MCF 10A (cell line): ENCODE measurements around the gene ELMO1. TPM values are rescaled to one million over a fixed set of nuclear protein-coding genes. Genes with fewer than 3 reads are reported as not detected.

Experiments used
- BruUV-seq: library from RNA; stranded (reverse); fragments of 400-500 nt; replicated peaks from 2 replicates; lab custom pipeline; 2021; lab: Mats Ljungman, UMichigan
- CTCF ChIA-PET: fragments of 300-600 bp; sonication (Branson Sonifier 250); formaldehyde crosslinking; extraction: SDS; loops from one replicate; lab custom pipeline; 2021; ENCODE audit warnings: antibody characterized with exemption, inconsistent platforms; lab: Yijun Ruan, JAX
- POLR2A ChIA-PET: fragments of 300-600, 350-650 bp; sonication (Branson Sonifier 250); formaldehyde crosslinking; extraction: SDS; loops from one replicate; lab custom pipeline; 2020; ENCODE audit warnings: antibody characterized with exemption, inconsistent platforms; lab: Yijun Ruan, JAX
- DNase-seq: peaks from one replicate; pipeline ENCODE4 v3.0.0-alpha.2; 2018; ENCODE audit not compliant: unreplicated experiment
- H3K27ac Mint-ChIP-seq: one replicate; pipeline ENCODE4 v1.8.0; 2022; ENCODE audit warnings: mild to moderate bottlenecking, low read depth, mixed read lengths; ENCODE audit not compliant: unreplicated experiment
- H3K27me3 Mint-ChIP-seq: one replicate; pipeline ENCODE4 v1.8.0; 2022; ENCODE audit warnings: mixed read lengths; ENCODE audit not compliant: insufficient read depth, unreplicated experiment
- H3K36me3 Mint-ChIP-seq: one replicate; pipeline ENCODE4 v1.8.0; 2022; ENCODE audit warnings: mild to moderate bottlenecking, moderate library complexity, mixed read lengths; ENCODE audit not compliant: insufficient read depth, unreplicated experiment
- H3K4me1 Mint-ChIP-seq: one replicate; pipeline ENCODE4 v1.8.0; 2022; ENCODE audit warnings: mixed read lengths; ENCODE audit not compliant: insufficient read depth, unreplicated experiment
- H3K4me3 Mint-ChIP-seq: one replicate; pipeline ENCODE4 v1.8.0; 2022; ENCODE audit warnings: mild to moderate bottlenecking, moderate library complexity, mixed read lengths; ENCODE audit not compliant: unreplicated experiment
- H3K9me3 Mint-ChIP-seq: one replicate; pipeline ENCODE4 v1.8.0; 2022; ENCODE audit warnings: mixed read lengths; ENCODE audit not compliant: unreplicated experiment
- intact Hi-C: fragments of 100-400 bp; cut with micrococcal nuclease; formaldehyde crosslinking; loops from 2 replicates; pipeline ENCODE4 v1.14.1; 2022
- total RNA-seq: library from RNA; stranded (reverse); gene quantifications from 2 replicates; pipeline ENCODE4 v1.2.3, GENCODE V29; 2022
- TF ChIP-seq, protein P1 (sequence below): fragments of 200-600 bp; IDR thresholded peaks from one replicate; pipeline ENCODE4 v1.8.0; 2022; ENCODE audit warnings: antibody characterized with exemption, mild to moderate bottlenecking; ENCODE audit not compliant: unreplicated experiment

Gene ELMO1
- total RNA-seq, 1 experiment from 2014 or later: 0.30 TPM

DNA sequence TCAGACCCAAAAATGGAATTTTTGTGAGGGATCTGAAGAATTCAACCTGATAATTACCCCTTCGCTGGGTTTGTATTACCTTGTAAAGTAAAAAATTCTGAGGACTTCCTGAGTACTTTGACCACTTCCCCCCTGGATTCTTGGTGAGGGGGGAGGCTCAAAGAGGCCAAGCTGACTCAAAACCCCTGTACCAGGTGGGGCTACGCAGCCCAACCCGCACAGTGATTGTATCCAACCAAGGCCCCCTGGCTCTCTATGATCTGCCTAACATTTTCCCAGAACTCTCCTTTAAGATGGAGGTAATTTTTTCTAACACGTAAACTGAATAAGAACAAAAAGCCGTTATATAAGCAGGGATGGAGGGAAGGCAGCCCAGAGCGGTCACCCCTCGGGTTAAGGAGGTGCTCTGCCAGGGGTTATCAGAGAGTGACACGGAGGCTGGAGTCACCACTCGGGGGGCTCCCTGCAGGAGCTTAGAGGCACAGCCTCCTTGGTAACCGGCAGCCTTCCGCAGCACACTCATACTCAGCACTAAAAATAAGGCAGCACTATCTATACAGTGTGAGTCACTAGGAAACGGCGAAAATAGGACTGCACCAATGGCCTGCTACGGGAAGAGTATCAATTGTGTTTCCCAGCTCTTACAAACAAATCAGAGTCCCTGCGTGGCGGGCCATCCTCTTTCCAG lies 255.4 kb downstream of the ELMO1 start:
- no TSS peak for BruUV-seq
- POLR2A ChIA-PET: no interaction called here
- TF ChIP-seq, protein P1, sequence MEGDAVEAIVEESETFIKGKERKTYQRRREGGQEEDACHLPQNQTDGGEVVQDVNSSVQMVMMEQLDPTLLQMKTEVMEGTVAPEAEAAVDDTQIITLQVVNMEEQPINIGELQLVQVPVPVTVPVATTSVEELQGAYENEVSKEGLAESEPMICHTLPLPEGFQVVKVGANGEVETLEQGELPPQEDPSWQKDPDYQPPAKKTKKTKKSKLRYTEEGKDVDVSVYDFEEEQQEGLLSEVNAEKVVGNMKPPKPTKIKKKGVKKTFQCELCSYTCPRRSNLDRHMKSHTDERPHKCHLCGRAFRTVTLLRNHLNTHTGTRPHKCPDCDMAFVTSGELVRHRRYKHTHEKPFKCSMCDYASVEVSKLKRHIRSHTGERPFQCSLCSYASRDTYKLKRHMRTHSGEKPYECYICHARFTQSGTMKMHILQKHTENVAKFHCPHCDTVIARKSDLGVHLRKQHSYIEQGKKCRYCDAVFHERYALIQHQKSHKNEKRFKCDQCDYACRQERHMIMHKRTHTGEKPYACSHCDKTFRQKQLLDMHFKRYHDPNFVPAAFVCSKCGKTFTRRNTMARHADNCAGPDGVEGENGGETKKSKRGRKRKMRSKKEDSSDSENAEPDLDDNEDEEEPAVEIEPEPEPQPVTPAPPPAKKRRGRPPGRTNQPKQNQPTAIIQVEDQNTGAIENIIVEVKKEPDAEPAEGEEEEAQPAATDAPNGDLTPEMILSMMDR: no peak
- Mint-ChIP-seq H3K9me3 (no peaks in the 10 kb centered on the region), H3K27ac (no peak overlapping the region), H3K36me3 (no peaks in the 10 kb centered on the region), H3K27me3 (no peaks in the 10 kb centered on the region), H3K4me3 (no peak overlapping the region), H3K4me1 (no peaks in the 10 kb centered on the region)
- CTCF ChIA-PET: interaction anchor here (0.6 to 12.7 kb wide), 4 partner anchors 11 to 703 kb away, joined by 3 to 154 read pairs (median 12); no protein-coding TSS in a partner anchor
- intact Hi-C loops: no loop called here
- DNase-seq: no peak

DNA sequence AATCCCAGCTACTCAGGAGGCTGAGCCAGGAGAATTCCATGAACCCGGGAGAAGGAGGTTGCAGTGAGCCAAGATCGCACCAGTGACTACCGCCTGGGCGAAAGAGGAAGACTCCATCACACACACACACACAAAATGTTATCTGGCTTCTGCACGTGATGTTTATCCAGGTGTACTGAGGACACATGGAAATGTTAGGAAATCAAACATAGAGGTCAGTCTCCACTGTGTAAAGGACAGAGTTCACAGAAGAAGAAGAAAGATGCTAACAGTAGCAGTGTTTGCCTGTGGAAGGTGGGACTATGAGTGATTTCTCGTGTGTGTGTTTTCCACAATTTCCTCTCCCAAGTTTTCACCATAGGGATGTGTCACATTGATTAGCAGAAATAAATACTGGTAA lies 256.9 kb downstream of the ELMO1 start:
- no TSS peak for BruUV-seq
- no peaks in the 10 kb centered on the region for H3K9me3 Mint-ChIP-seq
- TF ChIP-seq, protein P1: no peak
- no peaks in the 10 kb centered on the region for H3K4me1 Mint-ChIP-seq
- H3K27me3 Mint-ChIP-seq: no peaks in the 10 kb centered on the region
- no peak for DNase-seq
- no peaks in the 10 kb centered on the region for H3K36me3 Mint-ChIP-seq
- POLR2A ChIA-PET: interaction anchor here (1.1 kb wide), 1 partner anchor 13 kb away, joined by 3 read pairs; no protein-coding TSS in a partner anchor
- intact Hi-C loops: no loop called here
- H3K4me3 Mint-ChIP-seq: no peak overlapping the region
- no peak overlapping the region for H3K27ac Mint-ChIP-seq
- CTCF ChIA-PET: interaction anchor here (4.9 kb wide), 1 partner anchor 10 kb away, joined by 21 read pairs; no protein-coding TSS in a partner anchor

DNA sequence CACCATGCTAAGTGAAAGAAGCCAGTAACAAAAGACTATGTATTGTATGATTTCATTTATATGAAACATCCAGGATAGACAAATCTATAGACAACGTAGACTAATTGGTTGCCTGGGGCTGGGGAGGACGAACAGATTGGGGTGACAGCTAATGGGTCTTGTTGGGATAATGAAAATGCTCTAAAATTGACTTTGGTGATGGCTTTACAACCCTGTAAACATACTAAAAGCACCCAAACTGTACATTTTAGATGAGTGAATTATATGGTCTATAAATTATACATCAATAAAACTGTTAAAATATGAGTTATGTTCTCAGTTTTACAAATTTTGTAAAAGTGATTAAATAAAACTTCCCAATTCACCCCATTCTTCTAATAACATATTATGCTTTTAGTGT lies 261.5 kb downstream of the ELMO1 start:
- Mint-ChIP-seq H3K4me1 (no peaks in the 10 kb centered on the region), H3K36me3 (no peaks in the 10 kb centered on the region), H3K9me3 (no peaks in the 10 kb centered on the region), H3K27me3 (no peaks in the 10 kb centered on the region), H3K27ac (peak overlapping the region; percentile 4), H3K4me3 (no peak overlapping the region)
- TF ChIP-seq, protein P1: no peak
- POLR2A ChIA-PET: no interaction called here
- CTCF ChIA-PET: interaction anchor here (1.4 kb wide), 2 partner anchors 13 to 201 kb away, joined by 3 read pairs; no protein-coding TSS in a partner anchor
- intact Hi-C loops: no loop called here
- DNase-seq: no peak
- no TSS peak for BruUV-seq

DNA sequence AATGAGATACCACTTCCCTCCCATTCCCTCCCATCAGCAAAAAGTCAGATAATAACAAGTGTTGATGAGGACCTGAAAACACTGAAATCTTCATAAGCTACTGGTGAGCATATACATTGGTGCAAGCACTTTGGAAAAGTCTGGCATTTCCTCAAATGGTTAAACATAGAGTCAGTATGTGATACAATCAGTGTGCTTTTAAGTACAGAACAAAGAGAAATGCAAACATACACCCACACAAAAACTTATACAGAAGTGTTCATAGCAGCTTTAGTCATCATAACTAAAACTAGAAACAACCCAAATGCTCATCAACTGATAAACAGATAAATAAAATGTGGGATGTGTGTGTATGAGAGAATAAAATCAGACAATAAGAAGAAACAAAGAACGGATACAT lies 261.9 kb downstream of the ELMO1 start:
- POLR2A ChIA-PET: no interaction called here
- no peak overlapping the region for H3K4me3 Mint-ChIP-seq
- BruUV-seq: no TSS peak
- H3K9me3 Mint-ChIP-seq: no peaks in the 10 kb centered on the region
- H3K4me1 Mint-ChIP-seq: no peaks in the 10 kb centered on the region
- no peaks in the 10 kb centered on the region for H3K27me3 Mint-ChIP-seq
- H3K36me3 Mint-ChIP-seq: no peaks in the 10 kb centered on the region
- intact Hi-C loops: no loop called here
- CTCF ChIA-PET: interaction anchor here (1.4 kb wide), 2 partner anchors 13 to 200 kb away, joined by 3 read pairs; no protein-coding TSS in a partner anchor
- DNase-seq: no peak
- H3K27ac Mint-ChIP-seq: peak overlapping the region; percentile 4
- TF ChIP-seq, protein P1: no peak
